HUES48 (cell line): ENCODE results near the gene NRSN2.
"Not testable (repeated sequence)": the region's sequence is repeated elsewhere in the genome, so short reads cannot be mapped to it uniquely, and the experiment has no call there.

Experiments used
- H3K27ac ChIP-seq: one replicate; pipeline ENCODE4 v1.7.0; 2013; ENCODE audit warnings: low read depth, low read length, inconsistent platforms
- H3K27me3 ChIP-seq: 2 replicates; pipeline ENCODE4 v1.6.1; 2013; ENCODE audit warnings: mild to moderate bottlenecking, low read length; ENCODE audit not compliant: control insufficient read depth, insufficient read depth
- H3K36me3 ChIP-seq: 2 replicates; pipeline ENCODE4 v1.6.1; 2013; ENCODE audit warnings: low read length; ENCODE audit not compliant: control insufficient read depth, insufficient read depth
- H3K4me1 ChIP-seq: 2 replicates; pipeline ENCODE4 v1.6.1; 2013; ENCODE audit warnings: mild to moderate bottlenecking, low read length; ENCODE audit not compliant: control insufficient read depth, insufficient read depth
- H3K4me3 ChIP-seq: 2 replicates; pipeline ENCODE4 v1.5.1; 2013; ENCODE audit warnings: mild to moderate bottlenecking, low read depth, low read length
- H3K9ac ChIP-seq: 2 replicates; pipeline ENCODE4 v1.6.1; 2013; ENCODE audit warnings: mild to moderate bottlenecking, low read depth, low read length, moderate library complexity
- H3K9me3 ChIP-seq: 2 replicates; pipeline ENCODE4 v1.6.1; 2013; ENCODE audit warnings: low read length; ENCODE audit not compliant: control insufficient read depth, insufficient read depth

The NRSN2 gene

DNA sequence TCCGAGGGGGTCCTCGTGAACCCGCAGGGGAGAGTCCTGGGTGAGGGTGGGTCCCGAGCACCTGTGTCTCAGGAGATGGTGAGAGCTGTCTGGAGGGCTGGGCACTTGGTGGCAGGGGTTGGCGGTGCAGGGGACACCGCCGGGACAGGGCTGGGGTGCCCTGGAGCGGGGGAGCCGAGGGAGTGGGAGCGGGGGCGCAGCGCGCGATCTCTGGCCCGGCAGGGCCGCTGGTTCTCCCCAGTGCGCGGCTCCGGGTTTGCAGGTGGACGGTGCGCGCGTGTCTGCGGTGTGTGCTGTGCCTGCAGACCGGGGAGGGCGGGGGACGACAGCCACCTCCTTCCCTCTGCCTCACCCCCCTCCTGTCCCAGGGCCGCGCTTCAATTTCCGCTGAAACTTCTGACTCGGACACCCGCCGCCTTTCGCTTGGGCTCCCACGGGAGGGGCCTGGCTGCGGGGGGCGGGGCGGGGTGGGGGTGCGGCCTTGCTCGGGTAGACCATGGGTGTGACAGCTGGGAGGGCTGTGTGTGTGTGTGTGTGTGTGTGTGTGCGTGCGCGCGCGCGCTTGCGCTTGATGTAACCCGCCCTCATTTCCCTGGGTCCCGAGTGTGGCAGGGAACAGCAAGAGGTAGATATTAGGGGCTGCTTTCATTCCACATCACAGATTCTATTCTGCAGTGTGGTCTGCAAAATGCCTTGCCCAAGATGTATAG lies 34.8 kb downstream of the NRSN2 start:
- Histone ChIP-seq H3K4me1 (peaks cover 6% of the 10 kb centered on the region; the same call in 1 of the 2 replicates), H3K4me3 (peak overlapping the region; percentile 68), H3K27ac (no peak overlapping the region), H3K27me3 (peaks cover 18% of the 10 kb centered on the region), H3K9ac (no peak overlapping the region), H3K9me3 (no peaks in the 10 kb centered on the region), H3K36me3 (no peaks in the 10 kb centered on the region)

DNA sequence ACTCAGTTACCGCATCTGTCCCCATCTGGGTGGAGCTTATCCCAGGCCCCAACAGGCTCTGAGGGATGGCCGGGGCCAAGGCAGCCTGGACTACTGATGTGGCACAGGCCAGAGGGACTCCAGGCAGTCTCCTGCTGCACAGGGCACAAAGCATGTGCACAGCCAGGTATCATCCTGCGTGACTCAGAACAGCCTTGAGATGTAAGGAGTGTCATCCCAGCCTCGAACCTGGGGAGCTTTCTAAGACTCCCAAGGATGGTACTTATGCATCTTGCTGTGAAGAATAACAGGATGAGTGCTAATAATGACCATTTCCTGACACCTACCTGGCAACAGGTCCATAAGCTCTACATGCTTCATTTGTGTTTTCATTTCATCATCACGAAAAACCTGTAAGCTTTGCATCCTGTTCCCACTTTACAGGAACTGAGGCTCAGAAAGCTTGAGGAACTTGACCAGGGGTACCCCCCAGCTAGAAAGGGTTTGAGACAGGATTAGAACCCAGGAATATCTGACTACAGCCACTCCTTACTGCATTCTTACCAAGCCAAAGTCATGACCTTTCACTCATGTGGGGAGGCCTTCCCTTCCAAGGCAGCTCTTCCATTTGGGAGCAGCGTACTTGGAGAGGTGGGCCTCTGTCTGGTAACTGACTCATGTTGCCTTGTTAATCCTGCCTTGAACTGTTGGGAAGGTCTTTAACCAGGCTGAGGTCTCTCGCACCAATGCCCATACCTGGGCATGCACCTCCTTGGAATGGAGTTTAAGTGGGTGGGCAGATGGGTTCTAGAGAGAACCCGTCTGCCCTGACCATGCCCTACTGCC lies 35.6 kb downstream of the NRSN2 start:
- Histone ChIP-seq H3K27me3 (peaks cover 18% of the 10 kb centered on the region), H3K36me3 (no peaks in the 10 kb centered on the region), H3K9me3 (no peaks in the 10 kb centered on the region), H3K4me3 (peak overlapping the region; percentile 42; the same call in 1 of the 2 replicates), H3K4me1 (peaks cover 6% of the 10 kb centered on the region; the same call in 1 of the 2 replicates), H3K27ac (no peak overlapping the region), H3K9ac (no peak overlapping the region)

DNA sequence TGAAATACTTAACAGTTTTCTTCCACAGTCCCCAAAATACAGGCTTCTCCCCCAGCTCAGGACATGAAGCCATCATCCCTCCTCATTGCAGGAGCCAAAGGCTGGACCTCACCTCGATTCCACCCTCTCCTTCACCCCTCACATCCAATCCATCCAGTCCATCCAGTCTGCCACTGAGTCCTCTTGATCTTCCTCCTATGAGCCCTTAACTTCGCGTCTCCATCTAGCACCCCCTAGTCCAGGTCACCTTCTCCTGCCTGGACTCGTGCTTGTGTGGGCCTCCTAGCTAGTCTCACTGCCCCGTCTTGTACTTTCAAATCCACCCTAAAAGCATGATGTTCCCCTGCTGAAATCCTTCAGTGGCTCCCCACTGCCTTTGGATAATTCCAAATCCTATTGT lies 37.0 kb downstream of the NRSN2 start:
- peaks cover under 1% of the 10 kb centered on the region; the same call in 1 of the 2 replicates for H3K36me3 ChIP-seq
- 0 out of 2 replicates have a peak, but pooled peaks cover 3% of the 10 kb centered on the region for H3K4me1 ChIP-seq
- H3K4me3 ChIP-seq: no peak overlapping the region
- no peaks in the 10 kb centered on the region for H3K9me3 ChIP-seq
- peaks cover 18% of the 10 kb centered on the region for H3K27me3 ChIP-seq
- no peak overlapping the region for H3K9ac ChIP-seq
- no peak overlapping the region for H3K27ac ChIP-seq

DNA sequence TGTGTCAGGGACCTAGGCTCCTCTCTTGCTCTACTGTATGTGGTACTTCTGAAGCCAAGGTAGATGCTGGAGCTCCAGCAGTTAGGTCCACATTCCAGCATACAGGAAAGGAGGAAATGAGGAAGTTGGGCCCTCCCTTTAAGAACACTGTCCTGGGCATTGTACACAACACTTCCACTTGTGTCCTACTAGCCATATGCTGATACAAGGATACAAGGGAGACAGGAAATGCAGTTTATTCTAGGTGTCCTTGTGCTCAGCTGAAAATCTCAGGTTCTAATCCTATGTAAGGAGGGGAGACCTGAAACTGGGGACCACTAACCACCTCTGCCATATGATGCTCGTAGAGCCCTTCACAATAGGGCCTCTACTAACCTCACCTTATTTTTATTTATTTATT lies 37.8 kb downstream of the NRSN2 start:
- Histone ChIP-seq H3K4me3 (no peak overlapping the region), H3K36me3 (peaks cover 9% of the 10 kb centered on the region), H3K9ac (no peak overlapping the region)

DNA sequence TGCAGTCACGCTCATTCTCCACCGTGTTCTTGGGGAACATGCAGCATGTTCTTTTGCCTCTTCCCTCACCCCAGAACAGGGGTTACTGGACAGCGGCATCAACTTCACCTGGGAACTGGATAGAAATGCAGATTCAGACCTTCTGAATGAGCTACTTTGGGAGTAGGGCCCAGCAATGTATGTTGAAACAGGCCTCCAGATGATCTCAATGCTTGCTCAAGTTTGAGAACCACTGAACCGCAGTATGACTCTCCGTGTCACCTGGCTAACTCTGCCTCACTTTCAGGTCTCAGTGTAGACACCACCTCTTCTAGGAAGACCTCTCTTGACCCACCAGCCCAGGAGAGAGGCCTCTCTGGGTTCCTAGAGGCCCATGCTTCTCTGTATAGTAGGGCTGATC lies 38.5 kb downstream of the NRSN2 start:
- Histone ChIP-seq H3K9me3 (no peaks in the 10 kb centered on the region), H3K4me1 (0 out of 2 replicates have a peak, but pooled peaks cover 3% of the 10 kb centered on the region), H3K36me3 (peaks cover 10% of the 10 kb centered on the region), H3K4me3 (no peak overlapping the region), H3K27ac (no peak overlapping the region), H3K9ac (no peak overlapping the region), H3K27me3 (peaks cover 18% of the 10 kb centered on the region)

More for the DNA sequence above, 37.8 kb downstream of the NRSN2 start:
- H3K27ac ChIP-seq: no peak overlapping the region
- H3K27me3 ChIP-seq: peaks cover 18% of the 10 kb centered on the region
- H3K4me1 ChIP-seq: 0 out of 2 replicates have a peak, but pooled peaks cover 3% of the 10 kb centered on the region
- H3K9me3 ChIP-seq: no peaks in the 10 kb centered on the region

DNA sequence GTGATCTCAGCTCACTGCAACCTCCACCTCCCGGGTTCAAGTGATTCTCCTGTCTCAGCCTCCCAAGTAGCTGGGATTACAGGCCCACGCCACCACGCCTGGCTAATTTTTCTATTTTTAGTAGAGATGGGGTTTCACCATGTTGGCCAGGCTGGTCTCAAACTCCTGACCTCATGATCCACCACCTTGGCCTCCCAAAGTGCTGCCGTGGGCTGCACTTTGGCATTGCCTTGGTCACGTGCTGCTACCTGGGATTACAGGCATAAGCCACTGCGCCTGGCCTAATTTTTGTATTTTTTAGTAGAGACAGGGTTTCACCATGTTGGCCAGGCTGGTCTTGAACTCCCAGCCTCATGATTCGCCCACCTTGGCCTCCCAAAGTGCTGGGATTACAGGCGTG lies 39.7 kb downstream of the NRSN2 start:
- H3K9ac ChIP-seq, H3K27ac ChIP-seq, H3K36me3 ChIP-seq, H3K9me3 ChIP-seq, H3K4me1 ChIP-seq, H3K4me3 ChIP-seq: not testable (repeated sequence)
- H3K27me3 ChIP-seq: peaks cover 12% of the 10 kb centered on the region

DNA sequence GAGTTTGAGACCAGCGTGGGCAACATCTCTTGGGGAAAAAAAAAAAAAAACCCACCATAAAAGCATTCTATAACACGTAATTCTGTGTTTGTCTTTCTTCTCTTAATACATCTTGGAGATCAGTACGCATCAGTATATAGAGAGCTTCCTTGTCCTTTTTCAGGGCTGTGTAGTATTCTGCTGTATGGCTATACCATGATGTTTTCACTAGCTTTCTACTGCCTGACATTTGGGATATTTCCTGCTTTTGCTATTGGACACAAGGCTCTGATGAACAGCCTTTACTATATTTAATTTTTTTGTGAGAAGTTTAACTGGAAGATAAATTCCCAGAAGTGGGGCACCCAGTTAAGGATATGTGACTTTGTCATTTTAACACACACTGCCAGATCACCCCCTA lies 40.6 kb downstream of the NRSN2 start:
- no peak overlapping the region for H3K4me3 ChIP-seq
- H3K9me3 ChIP-seq: no peaks in the 10 kb centered on the region
- no peaks in the 10 kb centered on the region for H3K4me1 ChIP-seq
- H3K27ac ChIP-seq: no peak overlapping the region
- H3K36me3 ChIP-seq: peaks cover 10% of the 10 kb centered on the region
- peaks cover 5% of the 10 kb centered on the region; the same call in 1 of the 2 replicates for H3K27me3 ChIP-seq
- H3K9ac ChIP-seq: no peak overlapping the region

DNA sequence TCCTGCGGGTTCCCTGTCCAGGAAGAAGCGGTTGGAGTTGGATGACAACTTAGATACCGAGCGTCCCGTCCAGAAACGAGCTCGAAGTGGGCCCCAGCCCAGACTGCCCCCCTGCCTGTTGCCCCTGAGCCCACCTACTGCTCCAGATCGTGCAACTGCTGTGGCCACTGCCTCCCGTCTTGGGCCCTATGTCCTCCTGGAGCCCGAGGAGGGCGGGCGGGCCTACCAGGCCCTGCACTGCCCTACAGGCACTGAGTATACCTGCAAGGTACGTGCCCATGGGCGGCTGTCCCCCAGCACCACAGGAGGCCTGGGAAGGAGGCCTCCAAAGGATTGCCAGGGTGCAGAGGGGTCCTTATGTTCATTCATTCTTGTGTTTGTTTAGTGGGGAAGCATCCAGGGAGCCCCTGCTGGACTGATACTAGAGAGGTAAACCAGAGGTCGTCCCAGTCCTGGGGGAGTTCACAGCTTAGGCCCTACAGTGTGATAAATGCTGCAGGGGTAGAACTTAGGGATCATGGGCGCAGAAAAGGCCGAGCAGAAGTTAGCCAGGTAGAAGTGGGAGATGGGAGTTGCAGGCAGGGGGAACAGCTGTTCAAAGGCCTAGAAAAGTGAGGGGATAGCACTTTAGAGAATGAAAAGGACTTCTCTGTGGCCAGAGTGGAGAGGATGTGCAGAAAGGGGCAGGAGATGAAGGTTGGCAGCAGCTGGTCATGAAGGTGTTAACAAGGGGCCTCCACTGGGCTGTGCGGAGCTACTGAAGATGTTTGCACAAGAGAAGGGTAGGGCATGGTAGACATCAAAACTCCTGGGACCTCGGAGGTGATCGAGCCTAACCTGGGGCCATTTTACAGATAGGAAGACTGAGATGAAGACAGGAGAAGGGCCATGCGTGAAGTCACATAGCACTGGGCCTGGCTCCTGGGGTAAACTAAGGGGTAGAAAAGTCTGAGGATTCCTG lies 41.4 kb downstream of the NRSN2 start:
- no peaks in the 10 kb centered on the region for H3K27me3 ChIP-seq
- H3K4me3 ChIP-seq: no peak overlapping the region
- H3K4me1 ChIP-seq: no peaks in the 10 kb centered on the region
- H3K27ac ChIP-seq: no peak overlapping the region
- no peak overlapping the region for H3K9ac ChIP-seq
- H3K36me3 ChIP-seq: peaks cover 10% of the 10 kb centered on the region
- H3K9me3 ChIP-seq: no peaks in the 10 kb centered on the region

DNA sequence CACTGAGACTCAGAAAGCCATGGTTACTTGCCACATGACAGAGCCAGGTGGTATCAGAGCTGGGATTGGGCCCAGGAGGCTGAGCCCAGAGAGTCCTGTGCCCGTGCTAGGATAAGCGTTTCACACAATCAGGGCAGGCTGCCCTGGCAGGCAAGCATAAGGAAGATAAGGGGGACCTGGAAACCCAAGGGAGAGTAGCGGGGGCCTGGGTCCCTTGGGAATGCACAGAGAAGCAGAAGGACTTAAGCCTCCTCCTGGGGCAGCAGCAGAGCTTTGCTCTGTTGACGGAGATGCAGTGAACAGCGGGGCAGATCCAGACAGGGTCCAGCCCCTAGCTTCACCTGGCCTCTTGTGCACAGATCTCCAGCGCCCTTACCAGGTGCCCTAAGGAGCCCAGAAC lies 42.3 kb downstream of the NRSN2 start:
- H3K9ac ChIP-seq: no peak overlapping the region
- H3K27me3 ChIP-seq: no peaks in the 10 kb centered on the region
- no peaks in the 10 kb centered on the region for H3K9me3 ChIP-seq
- H3K36me3 ChIP-seq: peaks cover 10% of the 10 kb centered on the region
- no peak overlapping the region for H3K4me3 ChIP-seq
- H3K27ac ChIP-seq: no peak overlapping the region
- no peaks in the 10 kb centered on the region for H3K4me1 ChIP-seq

DNA sequence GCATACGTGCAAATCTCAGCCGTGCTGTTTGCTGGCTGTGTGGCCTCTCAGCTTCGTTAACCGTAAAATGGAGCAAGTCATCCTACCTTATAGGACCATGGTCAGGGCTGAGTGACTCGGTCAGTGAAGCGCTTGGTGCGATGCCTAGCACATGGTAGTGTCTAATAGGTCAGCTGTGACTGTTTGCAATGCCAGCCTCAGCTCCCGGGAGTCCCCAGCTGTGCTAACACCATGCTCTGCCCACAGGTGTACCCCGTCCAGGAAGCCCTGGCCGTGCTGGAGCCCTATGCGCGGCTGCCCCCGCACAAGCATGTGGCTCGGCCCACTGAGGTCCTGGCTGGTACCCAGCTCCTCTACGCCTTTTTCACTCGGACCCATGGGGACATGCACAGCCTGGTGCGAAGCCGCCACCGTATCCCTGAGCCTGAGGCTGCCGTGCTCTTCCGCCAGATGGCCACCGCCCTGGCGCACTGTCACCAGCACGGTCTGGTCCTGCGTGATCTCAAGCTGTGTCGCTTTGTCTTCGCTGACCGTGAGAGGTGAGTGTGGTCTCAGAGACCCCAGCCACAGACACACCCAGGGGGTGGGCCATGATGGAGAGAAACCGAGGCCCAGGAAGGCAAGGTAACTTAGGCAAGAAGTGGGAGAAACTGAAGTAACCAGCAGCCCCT lies 44.3 kb downstream of the NRSN2 start:
- H3K4me1 ChIP-seq: no peaks in the 10 kb centered on the region
- H3K4me3 ChIP-seq: no peak overlapping the region
- no peak overlapping the region for H3K27ac ChIP-seq
- H3K27me3 ChIP-seq: no peaks in the 10 kb centered on the region
- peaks cover 10% of the 10 kb centered on the region for H3K36me3 ChIP-seq
- no peaks in the 10 kb centered on the region for H3K9me3 ChIP-seq
- H3K9ac ChIP-seq: no peak overlapping the region
